HG03575 (cell line): ENCODE measurements around the gene COL4A2.

Source experiments
- ATAC-seq: cut with Tn5 transposase; IDR thresholded peaks from one replicate; pipeline ENCODE4 v1.9.1; 2021; ENCODE audit not compliant: unreplicated experiment, insufficient number of reproducible peaks, low FRiP score; ENCODE audit errors: extremely low read depth

COL4A2 gene

GRCh38 chr13:110270507-110270906 lies 36.6 kb upstream of the COL4A2 start:
- ATAC-seq: no peak

GRCh38 chr13:110271313-110271712 lies 35.8 kb upstream of the COL4A2 start:
- no peak for ATAC-seq

- ATAC-seq: no peak
Measured at GRCh38 chr13:110272227-110272626, 34.9 kb upstream of the COL4A2 start.

GRCh38 chr13:110272651-110273050 lies 34.4 kb upstream of the COL4A2 start:
- ATAC-seq: no peak

GRCh38 chr13:110273254-110273653 lies 33.8 kb upstream of the COL4A2 start:
- no peak for ATAC-seq

GRCh38 chr13:110274687-110275086 lies 32.4 kb upstream of the COL4A2 start:
- no peak for ATAC-seq

- no peak for ATAC-seq
Measured at GRCh38 chr13:110275931-110276552, 31.0 kb upstream of the COL4A2 start.

- ATAC-seq: no peak
Measured at GRCh38 chr13:110276553-110276950, 30.5 kb upstream of the COL4A2 start.

GRCh38 chr13:110277357-110277975 lies 29.6 kb upstream of the COL4A2 start:
- ATAC-seq: no peak

GRCh38 chr13:110278859-110279258 lies 28.2 kb upstream of the COL4A2 start:
- no peak for ATAC-seq

GRCh38 chr13:110279684-110280083 lies 27.4 kb upstream of the COL4A2 start:
- ATAC-seq: no peak

GRCh38 chr13:110280231-110280813 lies 26.8 kb upstream of the COL4A2 start:
- ATAC-seq: no peak

GRCh38 chr13:110280985-110281688 lies 25.9 kb upstream of the COL4A2 start:
- no peak for ATAC-seq

- no peak for ATAC-seq
Measured at GRCh38 chr13:110281736-110282135, 25.3 kb upstream of the COL4A2 start.

GRCh38 chr13:110282316-110282841 lies 24.7 kb upstream of the COL4A2 start:
- no peak for ATAC-seq

GRCh38 chr13:110283736-110284517 lies 23.2 kb upstream of the COL4A2 start:
- no peak for ATAC-seq

- no peak for ATAC-seq
Measured at GRCh38 chr13:110284779-110285484, 22.2 kb upstream of the COL4A2 start.

GRCh38 chr13:110285991-110286832 lies 20.9 kb upstream of the COL4A2 start:
- no peak for ATAC-seq
